H1 (cell line): ENCODE measurements around the gene NXPE1. TPM values are rescaled to one million over a fixed set of nuclear protein-coding genes. Genes with fewer than 3 reads are reported as not detected.

Experiments used
- CTCF ChIA-PET: fragments of 300-600 bp; sonication (Branson Sonifier 250); formaldehyde crosslinking; loops from one replicate; lab custom pipeline; 2021; ENCODE audit not compliant: partially characterized antibody; lab: Charles Lee
- POLR2A ChIA-PET: fragments of 300-600 bp; sonication (Branson Sonifier 250); formaldehyde crosslinking; loops from one replicate; lab custom pipeline; 2021; ENCODE audit warnings: inconsistent platforms; ENCODE audit not compliant: partially characterized antibody; lab: Charles Lee
- DNase-seq, 2 experiments: peaks; one replicate each; pipeline versions ENCODE4 v3.0.0 to v3.0.0-alpha.2; 2010 to 2022; ENCODE audit warnings: low spot score in 2 of 2, low read depth in 1 of 2, mixed read lengths in 1 of 2
- FAIRE-seq: peaks from 2 replicates; lab custom pipeline; 2011; peaks lifted over from hg19 to GRCh38; lab: Jason Lieb, UNC
- H2AFZ ChIP-seq: 2 replicates; pipeline ENCODE4 v1.8.1; 2012; ENCODE audit warnings: low read length, inconsistent platforms
- H2AK5ac ChIP-seq: 2 replicates; pipeline ENCODE4 v1.6.1; 2013; ENCODE audit warnings: low read depth, low read length
- H2BK120ac ChIP-seq: replicated peaks from 2 replicates; pipeline ENCODE3; 2013; ENCODE audit warnings: low read depth, low read length, inconsistent platforms
- H2BK12ac ChIP-seq: 2 replicates; pipeline ENCODE4 v1.6.1; 2013; ENCODE audit warnings: low read depth, low read length
- H2BK15ac ChIP-seq: 2 replicates; pipeline ENCODE4 v1.6.1; 2013; ENCODE audit warnings: low read length
- H2BK20ac ChIP-seq: 2 replicates; pipeline ENCODE4 v1.6.1; 2013; ENCODE audit warnings: low read length
- H2BK5ac ChIP-seq: 2 replicates; pipeline ENCODE4 v1.6.1; 2013; ENCODE audit warnings: low read depth, low read length
- H3K14ac ChIP-seq: 2 replicates; pipeline ENCODE4 v1.6.1; 2013; ENCODE audit warnings: inconsistent platforms; ENCODE audit not compliant: insufficient read length
- H3K18ac ChIP-seq: 2 replicates; pipeline ENCODE4 v1.6.1; 2013; ENCODE audit warnings: low read length; ENCODE audit errors: extremely low read depth
- H3K23ac ChIP-seq: 2 replicates; pipeline ENCODE4 v1.6.1; 2013; ENCODE audit warnings: inconsistent platforms; ENCODE audit not compliant: insufficient read length
- H3K23me2 ChIP-seq: 2 replicates; pipeline ENCODE4 v1.6.1; 2013; ENCODE audit warnings: low read depth, low read length
- H3K27ac ChIP-seq: 2 replicates; pipeline ENCODE4 v1.6.1; 2011; ENCODE audit warnings: low read depth, low read length, inconsistent platforms
- H3K27me3 ChIP-seq, 4 experiments: replicated peaks in 1 of 4; 1 replicate in 1 of 4; 2 replicates in 3 of 4; pipeline versions ENCODE4 v1.6.1 to v1.8.1; 2011 to 2013; ENCODE audit warnings: low read length in 3 of 4, mild to moderate bottlenecking in 3 of 4, inconsistent platforms in 2 of 4, mixed read lengths in 2 of 4, moderate library complexity in 1 of 4; ENCODE audit not compliant: control insufficient read depth in 3 of 4, insufficient read depth in 3 of 4; ENCODE audit errors: extremely low read depth in 1 of 4
- H3K36me3 ChIP-seq, 4 experiments: 2 replicates each; pipeline versions ENCODE4 v1.6.1 to v1.8.1; 2011 to 2013; ENCODE audit warnings: mild to moderate bottlenecking in 4 of 4, low read length in 3 of 4, moderate library complexity in 2 of 4, control low read depth in 1 of 4, inconsistent platforms in 1 of 4; ENCODE audit not compliant: insufficient read depth in 4 of 4, control insufficient read depth in 2 of 4
- H3K4ac ChIP-seq: replicated peaks from 2 replicates; pipeline ENCODE3; 2013; ENCODE audit warnings: low read length, low read depth, mixed read lengths, inconsistent platforms; ENCODE audit not compliant: insufficient read length
- H3K4me1 ChIP-seq, 4 experiments: replicated peaks in 1 of 4; 1 replicate in 1 of 4; 2 replicates in 3 of 4; pipeline versions ENCODE4 v1.6.1 to v1.8.1; 2011 to 2013; ENCODE audit warnings: low read length in 3 of 4, inconsistent platforms in 2 of 4, mixed read lengths in 1 of 4; ENCODE audit not compliant: insufficient read depth in 4 of 4, control insufficient read depth in 3 of 4
- H3K4me2 ChIP-seq, 2 experiments: 2 replicates each; pipeline versions ENCODE4 v1.6.1 to v1.8.1; 2011 to 2013; ENCODE audit warnings: low read depth in 2 of 2, low read length in 2 of 2, control low read depth in 1 of 2, inconsistent platforms in 1 of 2, mild to moderate bottlenecking in 1 of 2; ENCODE audit not compliant: insufficient read depth in 1 of 2
- H3K4me3 ChIP-seq, 4 experiments: fragments of 200-600, 300-600 bp in 1 of 4; sonication (generic), shearing (Covaris generic), sonication (Bioruptor Twin) in 1 of 4; 2 replicates each; pipeline versions ENCODE4 v1.5.1 to v1.8.1; 2011 to 2016; ENCODE audit warnings: low read length in 4 of 4, low read depth in 3 of 4, control low read depth in 2 of 4, inconsistent platforms in 2 of 4, mild to moderate bottlenecking in 2 of 4, mixed read lengths in 1 of 4, moderate library complexity in 1 of 4; ENCODE audit not compliant: insufficient read depth in 2 of 4; ENCODE audit errors: extremely low read depth in 1 of 4
- H3K56ac ChIP-seq: replicated peaks from 2 replicates; pipeline ENCODE3; 2013; ENCODE audit warnings: low read depth, mild to moderate bottlenecking, mixed read lengths, low read length, inconsistent platforms; ENCODE audit not compliant: insufficient read length
- H3K79me1 ChIP-seq: 2 replicates; pipeline ENCODE4 v1.6.1; 2013; ENCODE audit warnings: low read depth, low read length, control low read depth
- H3K79me2 ChIP-seq, 2 experiments: 2 replicates each; pipeline versions ENCODE4 v1.6.1 to v1.8.1; 2012 to 2013; ENCODE audit warnings: low read length in 2 of 2, mild to moderate bottlenecking in 2 of 2, inconsistent platforms in 1 of 2; ENCODE audit not compliant: insufficient read depth in 2 of 2, control insufficient read depth in 1 of 2
- H3K9ac ChIP-seq, 4 experiments: replicated peaks in 1 of 4; 1 replicate in 1 of 4; 2 replicates in 3 of 4; pipeline versions ENCODE4 v1.6.1 to v1.8.1; 2011 to 2013; ENCODE audit warnings: low read depth in 3 of 4, low read length in 3 of 4, control low read depth in 2 of 4, mild to moderate bottlenecking in 2 of 4, moderate library complexity in 2 of 4, inconsistent platforms in 1 of 4; ENCODE audit errors: extremely low read depth in 1 of 4
- H3K9me3 ChIP-seq, 2 experiments: 2 replicates each; pipeline versions ENCODE4 v1.6.1 to v1.8.1; 2012 to 2013; ENCODE audit warnings: mild to moderate bottlenecking in 2 of 2, moderate library complexity in 2 of 2, control low read depth in 1 of 2, inconsistent platforms in 1 of 2, low read depth in 1 of 2, low read length in 1 of 2, mixed read lengths in 1 of 2; ENCODE audit not compliant: insufficient read depth in 2 of 2
- H4K20me1 ChIP-seq, 2 experiments: replicated peaks in 1 of 2; 2 replicates each; pipeline versions ENCODE3 to v1.8.1; 2011 to 2013; ENCODE audit warnings: inconsistent platforms in 2 of 2, low read length in 2 of 2, mild to moderate bottlenecking in 1 of 2; ENCODE audit not compliant: insufficient read depth in 2 of 2, control insufficient read depth in 1 of 2
- H4K5ac ChIP-seq: 2 replicates; pipeline ENCODE4 v1.6.1; 2013; ENCODE audit warnings: low read length, low read depth, mixed read lengths, inconsistent platforms; ENCODE audit not compliant: insufficient read length
- H4K8ac ChIP-seq: 2 replicates; pipeline ENCODE4 v1.8.0; 2013; ENCODE audit warnings: mild to moderate bottlenecking, moderate library complexity, low read length, inconsistent platforms; ENCODE audit not compliant: insufficient read depth; ENCODE audit errors: extremely low read depth
- H4K91ac ChIP-seq: replicated peaks from 2 replicates; pipeline ENCODE3; 2013; ENCODE audit warnings: low read length, mixed read lengths, inconsistent platforms; ENCODE audit not compliant: insufficient read length
- RFX5 ChIP-seq: IDR thresholded peaks from 2 replicates; pipeline ENCODE4 v1.6.1; 2011; ENCODE audit warnings: low read depth, low read length, improper control_type of control experiment, borderline replicate concordance
- SIN3A ChIP-seq, 2 experiments: IDR thresholded peaks in 1 of 2; conservative IDR thresholded peaks in 1 of 2; 2 replicates each; pipeline ENCODE4 v1.6.1; 2011 to 2012; ENCODE audit warnings: low read length in 2 of 2, improper control_type of control experiment in 1 of 2, low read depth in 1 of 2, mild to moderate bottlenecking in 1 of 2
- WGBS, 2 experiments: shearing (Covaris generic) in 1 of 2; methylation state at CpG; one replicate each; pipeline versions ENCODE4 v1.1.6 to v1.1.7; 2013 to 2015; ENCODE audit warnings: low lambda C conversion rate in 2 of 2, mixed read lengths in 2 of 2, inconsistent platforms in 1 of 2, low coverage in 1 of 2, missing lambda C conversion rate in 1 of 2; ENCODE audit not compliant: insufficient replicate concordance in 2 of 2, insufficient coverage in 1 of 2, insufficient read length in 1 of 2; ENCODE audit errors: extremely low coverage in 1 of 2, missing lambda C conversion rate in 1 of 2; 5-methylcytosine and 5-hydroxymethylcytosine counted together
- polyA plus RNA-seq, 7 experiments: library from polyadenylated mRNA; depleted of rRNA in 3 of 7; stranded (reverse) in 5 of 7; unstranded in 2 of 7; fragments of >200 nt in 5 of 7; fragments of 200-250 nt in 2 of 7; gene quantifications; 1 replicate in 5 of 7; 2 replicates in 1 of 7; 4 replicates in 1 of 7; pipeline versions ENCODE4 v1.2.1 to v1.2.3, GENCODE V29; 2011 to 2013; ENCODE audit warnings: missing spikeins in 2 of 7, mixed read lengths in 2 of 7
- total RNA-seq: library from RNA; stranded (reverse); fragmentation: NEBNext Ultra II Directional; extraction: Animal tissue kit (Norgen Biotek cat#: 25700); gene quantifications from 2 replicates; pipeline ENCODE4 v1.2.1, GENCODE V29; 2021

NXPE1 gene
- total and polyA plus RNA-seq, 2 of the 8 experiments (the other 6 are each of a cell fraction or from before 2014, with no cell fraction given), result not detected

- Histone ChIP-seq H3K79me2 (no peaks in the 10 kb centered on the region), H3K4me2 (no peak overlapping the region), H2BK5ac (no peak overlapping the region), H3K56ac (no peak overlapping the region), H2BK20ac (no peak overlapping the region), H3K23me2 (no peaks in the 10 kb centered on the region), H3K14ac (no peak overlapping the region), H3K4ac (no peak overlapping the region), H3K9ac (no peak overlapping the region), H3K27ac (no peak overlapping the region), H2BK15ac (0 out of 2 replicates have a peak overlapping the region, but pooled peaks have one; percentile 34), H3K36me3 (no peaks in the 10 kb centered on the region; a peak in 1 of 8 replicates), H4K5ac (no peak overlapping the region), H3K4me3 (no peak overlapping the region), H2AK5ac (no peak overlapping the region), H3K4me1 (peaks cover 0 to 1% (median 0%) of the 10 kb centered on the region in 4 experiments; a peak in 1 of 7 replicates), H3K18ac (no peak overlapping the region), H3K27me3 (no peaks in the 10 kb centered on the region), H4K20me1 (no peaks in the 10 kb centered on the region), H3K9me3 (no peaks in the 10 kb centered on the region), H2BK12ac (no peak overlapping the region), H3K79me1 (no peaks in the 10 kb centered on the region), H2BK120ac (no peak overlapping the region), H3K23ac (no peak overlapping the region), H4K91ac (no peak overlapping the region), H4K8ac (no peak overlapping the region), H2AFZ (no peak overlapping the region)
- no peak for FAIRE-seq
- CTCF ChIA-PET, result interaction anchor here (0.8 kb wide), 1 partner anchor 132 kb away, joined by 4 read pairs; no protein-coding TSS in a partner anchor
- no peak for DNase-seq
- POLR2A ChIA-PET, result interaction anchor here (0.7 kb wide), 1 partner anchor 72 kb away, joined by 3 read pairs; the partner anchor contains the start of genes C11orf71 and RBM7
- WGBS, 2 experiments, result 97% methylated on average over 2 of the region's 2 CpGs; no CpG with 5 or more reads in 1 of the 2 experiments
- TF ChIP-seq SIN3A (conservative IDR thresholded peaks at IDR 0.05 in 1 of 2, IDR thresholded peaks at IDR 0.05 in 1 of 2; ENCODE audit: low read depth in 1 of 2, low read length in 2 of 2) (no peak), RFX5 (no peak)
Measured at GRCh38 chr11:114472661-114473060, 87.0 kb downstream of the NXPE1 start.
